ENCODE measurements around the gene SURF2.
A peak's percentile ranks its signal among the peaks of the same experiment; 100 is the strongest.
"Not testable (repeated sequence)": the region's sequence is repeated elsewhere in the genome, so short reads cannot be mapped to it uniquely, and the experiment has no call there.

The SURF2 gene

DNA sequence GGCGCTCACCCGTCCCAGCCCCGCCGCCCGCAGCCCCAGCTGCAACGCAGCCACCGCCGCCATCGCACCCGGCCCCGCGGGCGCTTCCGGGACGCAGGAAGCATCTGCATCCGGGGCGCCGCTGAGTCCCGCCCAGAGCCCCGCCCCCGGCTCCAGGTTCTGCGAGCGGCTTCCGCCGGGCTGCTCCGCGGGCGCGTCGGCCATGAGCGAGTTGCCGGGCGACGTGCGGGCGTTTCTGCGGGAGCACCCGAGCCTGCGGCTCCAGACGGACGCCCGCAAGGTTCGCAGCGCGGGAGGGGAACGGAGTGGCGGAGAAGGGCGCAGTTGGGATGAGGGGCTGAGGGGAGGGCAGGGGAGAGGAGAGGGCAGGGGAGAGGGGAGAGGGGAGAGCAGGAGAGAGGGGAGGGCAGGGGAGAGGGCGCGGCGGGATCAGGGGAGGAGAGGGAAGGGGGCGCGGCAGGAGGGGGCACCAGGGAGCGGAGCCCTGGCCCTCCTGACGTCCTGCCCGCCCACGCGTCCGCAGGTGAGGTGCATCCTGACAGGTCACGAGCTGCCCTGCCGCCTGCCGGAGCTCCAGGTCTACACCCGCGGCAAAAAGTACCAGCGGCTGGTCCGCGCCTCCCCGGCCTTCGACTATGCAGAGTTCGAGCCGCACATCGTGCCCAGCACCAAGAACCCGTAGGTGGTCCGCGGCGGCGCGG, at the start of gene SURF2, which contains the start of gene SURF1:
Gene SURF2, plus strand, starts transcription at position 160 of the 701 bp plus-strand sequence. Its CDS starts 43 bp downstream, at position 203.
Gene SURF1, minus strand, starts transcription at position 97 of the 701 bp plus-strand sequence. Its CDS starts 34 bp downstream, at position 63.
- peak; percentile 59 for DNase-seq (ENCODE audit: low spot score)

DNA sequence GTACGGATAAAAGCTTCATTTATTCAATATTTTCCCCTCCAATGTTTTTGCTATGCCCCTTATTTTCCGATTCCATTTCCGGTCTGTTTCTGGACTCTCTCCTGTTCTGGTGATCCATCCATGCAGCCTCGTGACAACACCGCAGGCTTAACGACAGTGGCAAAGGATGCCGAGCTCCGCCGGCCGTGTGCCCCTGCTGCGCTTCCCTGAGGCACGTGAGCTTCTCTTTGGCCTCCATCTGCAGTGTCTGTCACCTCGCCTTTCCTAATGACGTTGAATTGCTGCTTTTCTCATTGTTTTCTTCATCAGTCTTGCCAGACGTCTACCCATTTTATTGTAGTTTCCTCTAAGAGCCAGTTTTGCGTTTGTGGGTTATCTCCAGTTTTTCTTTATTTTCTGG, 49.0 kb upstream of the SURF2 start:
- DNase-seq (ENCODE audit: low spot score), result no peak

DNA sequence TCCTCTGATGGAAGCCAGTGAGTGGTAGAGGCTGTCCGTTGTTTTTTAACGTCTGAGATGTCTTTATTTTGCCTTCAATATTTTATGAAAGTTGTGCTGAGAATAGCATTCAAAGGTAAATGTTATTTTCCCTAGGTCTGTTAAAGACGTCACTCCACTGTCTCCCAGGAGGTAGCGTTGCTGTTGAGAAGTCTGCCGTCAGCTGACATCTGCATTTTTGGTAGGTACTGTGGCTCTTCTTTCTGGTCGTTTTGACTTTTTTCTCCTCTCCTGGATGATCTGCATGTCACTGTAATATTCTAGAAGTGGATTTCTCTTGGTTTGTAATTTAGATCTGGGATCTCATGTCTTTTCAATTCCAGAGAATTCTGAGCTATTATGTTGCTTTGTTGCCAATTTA, 46.7 kb upstream of the SURF2 start:
- no peak for DNase-seq (ENCODE audit: low spot score)

DNA sequence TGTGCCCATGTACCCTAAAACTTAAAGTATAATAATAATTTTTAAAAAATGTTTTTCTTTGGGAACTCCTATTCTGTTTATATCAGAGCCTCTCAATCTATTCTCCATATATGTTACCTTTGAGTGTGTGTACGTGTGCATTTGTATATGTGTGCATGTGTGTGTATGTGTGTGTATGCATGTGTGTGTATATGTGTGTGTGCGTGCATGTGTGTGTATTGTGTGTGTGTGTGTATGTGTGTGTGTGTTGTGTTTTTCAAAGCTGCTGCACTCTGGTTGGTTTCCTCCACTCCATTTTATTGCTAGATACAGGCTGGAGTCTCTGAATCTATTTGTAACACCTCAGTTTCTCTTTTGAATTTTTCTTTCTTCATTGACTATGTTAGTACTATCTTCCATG, 40.4 kb upstream of the SURF2 start:
- no peak for DNase-seq (ENCODE audit: low spot score)

DNA sequence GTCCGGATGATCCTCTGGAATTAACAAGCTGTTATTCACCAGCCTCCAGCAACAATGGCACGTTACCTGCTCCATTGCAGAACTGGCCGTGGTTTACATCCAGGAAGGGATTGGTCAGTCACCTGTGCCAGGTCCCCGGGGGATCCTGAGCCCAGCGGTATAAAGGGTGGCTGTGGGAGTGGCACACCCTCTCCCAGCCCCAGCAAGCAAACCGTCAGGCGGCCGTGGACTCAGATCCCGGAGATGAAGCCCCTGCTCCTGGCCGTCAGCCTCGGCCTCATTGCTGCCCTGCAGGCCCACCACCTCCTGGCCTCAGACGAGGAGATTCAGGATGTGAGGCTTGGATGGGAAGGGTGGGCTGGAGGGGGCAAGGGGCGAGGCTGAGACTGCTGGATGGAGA, 38.8 kb upstream of the SURF2 start:
- not testable (repeated sequence) for DNase-seq (ENCODE audit: low spot score)

DNA sequence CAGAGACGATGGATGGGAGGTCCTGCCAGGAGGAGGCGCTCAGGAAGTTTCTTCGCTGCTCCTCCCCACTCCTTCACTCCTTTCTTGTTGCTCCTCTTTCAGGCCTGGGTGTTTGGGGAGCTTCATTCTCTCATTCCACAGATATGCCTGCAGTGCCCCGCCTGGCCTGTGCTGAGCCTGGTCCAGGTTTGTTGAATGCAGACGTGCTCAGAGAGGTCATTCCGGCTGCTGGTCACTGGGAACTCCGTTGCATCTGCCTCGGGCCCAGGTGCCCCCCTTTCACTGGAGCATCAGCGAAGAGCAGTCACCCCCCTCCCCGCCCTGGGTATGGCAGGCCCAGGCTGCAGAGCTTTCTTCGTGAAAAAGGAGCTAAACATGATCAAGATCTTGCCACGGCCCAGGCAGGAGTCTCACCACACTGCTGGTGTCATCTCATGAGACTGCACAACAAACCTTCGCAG, 35.9 kb upstream of the SURF2 start:
- DNase-seq (ENCODE audit: low spot score), result no peak

DNA sequence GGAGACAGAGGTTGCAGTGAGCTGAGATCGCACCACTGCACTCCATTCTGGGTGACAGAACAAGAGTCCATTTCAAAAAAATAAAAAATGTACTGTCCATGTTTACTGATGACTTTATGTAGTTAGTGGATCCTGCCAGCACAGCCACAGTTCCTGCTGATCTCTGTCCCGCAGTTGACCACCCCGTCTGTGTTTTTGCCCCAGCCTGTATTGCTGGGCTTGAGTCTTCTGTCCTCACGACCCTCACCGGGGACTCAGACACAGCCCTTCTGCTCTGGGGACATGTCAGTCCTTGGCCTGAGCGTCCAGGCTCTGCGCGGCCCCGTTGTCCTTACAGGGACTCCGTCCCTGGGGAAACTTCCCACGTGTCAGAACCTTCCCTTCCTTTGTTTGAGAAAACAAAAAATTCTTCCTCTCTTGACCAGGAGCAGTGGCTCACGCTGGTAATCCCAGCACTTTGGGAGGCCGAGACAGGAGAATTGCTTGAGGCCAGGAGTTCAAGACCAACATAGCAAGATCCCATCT, 34.9 kb upstream of the SURF2 start:
- no peak for DNase-seq (ENCODE audit: low spot score)

DNA sequence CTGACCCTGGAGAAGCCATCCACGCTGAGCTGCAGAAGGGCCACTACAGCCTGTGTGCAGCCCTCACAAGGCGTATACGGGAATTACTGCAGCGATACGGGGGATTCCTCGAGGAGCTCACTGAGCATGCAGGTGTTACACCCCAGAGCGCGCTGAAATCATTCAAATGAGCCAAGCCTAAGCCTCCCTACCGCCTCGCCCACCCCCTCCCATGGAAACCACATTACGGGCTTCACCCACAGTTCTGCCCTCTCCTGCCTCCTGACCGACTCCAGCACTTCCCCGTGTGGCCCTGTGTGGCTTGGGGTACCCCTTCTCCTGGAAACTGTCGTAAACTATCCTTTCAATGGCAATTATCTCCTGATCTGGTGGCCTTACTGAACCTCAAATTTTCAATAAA, 33.6 kb upstream of the SURF2 start:
- no peak for DNase-seq (ENCODE audit: low spot score)

DNA sequence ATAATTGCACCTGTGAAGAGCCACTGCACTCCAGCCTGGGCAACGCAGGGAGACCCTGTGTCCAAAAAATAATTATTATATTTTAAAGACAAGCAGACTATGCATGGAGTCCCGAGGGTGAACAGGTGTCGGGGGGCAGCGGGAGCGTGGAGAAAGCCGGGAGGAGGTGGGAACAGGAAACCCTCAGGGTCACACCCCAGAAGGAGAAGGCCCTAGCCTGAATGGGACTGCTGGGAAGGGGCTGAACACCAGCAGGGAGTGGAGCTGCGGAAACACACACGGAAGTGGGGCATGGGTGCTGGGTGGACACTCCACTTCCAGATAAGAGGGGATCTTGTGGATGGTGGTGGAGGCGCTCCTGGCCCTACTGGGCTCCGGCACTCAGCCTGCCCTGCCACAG, 33.1 kb upstream of the SURF2 start:
- no peak for DNase-seq (ENCODE audit: low spot score)

DNA sequence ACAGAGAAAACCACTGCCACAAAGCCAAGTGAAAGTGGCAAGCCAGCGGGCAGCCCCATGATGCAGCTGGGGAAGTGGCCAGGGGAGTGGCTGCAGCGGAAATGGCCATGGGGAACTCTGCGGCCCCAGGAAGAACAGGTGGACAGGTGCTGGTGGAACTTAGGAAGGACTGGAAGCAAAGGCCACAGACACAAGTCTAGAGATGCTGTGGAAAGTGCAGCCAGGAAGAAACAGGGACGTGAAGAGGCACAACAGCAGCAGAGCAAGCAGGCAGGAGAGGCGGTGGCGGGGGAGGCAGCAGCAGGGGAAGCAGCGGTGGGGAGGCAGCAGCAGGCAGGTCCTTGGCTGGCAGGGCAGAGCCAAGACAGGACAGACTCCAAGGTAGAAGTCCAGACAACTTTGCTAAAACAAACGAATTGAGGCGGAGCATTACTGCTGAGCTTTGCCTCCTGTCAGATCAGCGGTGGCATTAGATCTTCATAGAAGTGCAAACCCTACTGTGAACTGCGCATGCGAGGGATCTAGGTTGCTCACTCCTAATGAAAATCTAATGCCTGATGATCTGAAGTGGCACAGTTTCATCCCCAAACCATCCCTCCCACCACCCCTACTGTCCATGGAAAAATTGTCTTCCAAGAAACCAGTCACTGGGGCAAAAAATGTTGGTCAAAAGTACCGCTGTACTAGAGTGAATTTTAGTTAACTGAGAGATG, 32.2 kb upstream of the SURF2 start:
- DNase-seq (ENCODE audit: low spot score), result no peak

DNA sequence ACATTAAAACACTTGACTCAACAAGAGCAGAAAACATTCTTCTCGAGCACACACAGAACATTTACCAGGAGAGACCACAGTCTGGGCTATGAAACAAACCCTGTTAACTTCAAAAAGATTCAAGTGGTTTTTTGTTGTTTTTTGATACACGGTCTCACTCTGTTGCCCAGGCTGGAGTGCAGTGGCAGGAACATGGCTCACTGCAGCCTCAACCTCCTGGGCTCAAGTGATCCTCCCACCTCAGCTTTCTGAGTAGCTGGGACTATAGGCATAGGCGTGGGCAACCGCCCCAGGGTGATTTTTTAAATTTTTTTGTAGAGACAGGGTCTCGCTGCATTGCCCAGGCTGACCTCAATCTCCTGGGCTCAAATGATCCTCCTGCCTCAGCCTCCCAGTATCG, 29.3 kb upstream of the SURF2 start:
- DNase-seq (ENCODE audit: low spot score), result not testable (repeated sequence)

DNA sequence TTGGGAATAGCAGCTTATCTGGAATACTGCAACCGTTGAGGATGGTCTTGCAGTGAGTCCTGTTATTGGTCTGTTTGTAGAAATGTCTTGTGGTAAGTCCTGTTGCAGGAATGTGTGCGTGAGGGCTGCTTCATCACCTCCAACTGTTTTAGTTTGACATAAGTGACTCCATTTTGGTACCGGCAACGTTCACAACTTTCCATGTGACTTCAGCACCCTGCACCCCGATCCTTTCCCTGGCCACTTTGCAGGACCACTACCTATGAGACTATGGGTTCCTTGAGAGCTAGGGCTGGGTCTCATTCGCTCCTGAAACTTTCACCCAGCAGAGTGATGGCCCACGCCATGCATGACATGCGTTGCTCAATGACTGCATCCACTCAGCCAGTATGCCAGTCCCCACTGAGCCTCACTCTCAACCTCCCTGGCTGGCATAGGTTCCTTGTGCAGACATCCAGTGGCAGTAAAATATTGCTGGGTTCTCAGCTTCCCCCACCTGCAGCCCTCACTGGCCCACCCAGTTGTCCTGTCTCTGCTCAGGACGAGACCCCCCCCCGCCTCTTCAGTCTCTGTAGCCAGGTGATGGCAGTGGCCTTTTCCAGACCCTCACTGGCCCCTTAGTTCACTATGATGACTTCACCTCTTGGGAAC, 28.4 kb upstream of the SURF2 start:
- no peak for DNase-seq (ENCODE audit: low spot score)

DNA sequence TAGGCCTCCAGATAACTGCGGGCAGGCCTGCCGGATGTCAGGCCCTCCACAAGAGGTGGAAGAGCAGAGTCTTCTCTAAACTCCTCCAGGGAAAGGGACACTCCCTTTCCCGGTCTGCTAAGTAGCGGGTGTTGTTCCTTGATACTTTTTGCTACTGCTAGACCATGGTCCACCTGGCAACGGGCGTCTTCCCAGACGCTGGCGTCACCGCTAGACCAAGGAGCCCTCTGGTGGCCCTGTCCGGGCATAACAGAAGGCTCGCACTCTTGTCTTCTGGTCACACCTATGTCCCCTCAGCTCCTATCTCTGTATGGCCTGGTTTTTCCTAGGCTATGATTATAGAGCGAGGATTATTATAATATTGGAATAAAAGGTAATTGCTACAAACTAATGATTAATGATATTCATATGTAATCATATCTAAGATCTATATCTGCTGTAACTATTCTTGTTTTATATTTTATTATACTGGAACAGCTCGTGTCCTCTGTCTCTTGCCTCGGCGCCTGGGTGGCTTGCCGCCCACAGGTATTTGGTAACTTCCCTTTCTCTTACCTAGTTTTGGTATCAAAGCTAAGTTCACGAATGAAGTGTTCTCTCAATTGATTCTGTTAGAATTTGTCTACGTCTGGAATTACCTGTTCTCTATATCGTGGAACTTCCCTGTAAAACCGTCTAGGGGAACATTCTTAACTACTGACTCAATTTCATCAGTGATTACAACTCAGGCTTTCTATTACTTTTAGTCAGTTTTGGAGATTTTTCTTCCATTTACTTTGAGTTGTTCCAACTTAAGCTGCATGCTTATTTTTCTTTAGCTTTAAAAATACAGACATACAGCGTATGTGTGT, 26.8 kb upstream of the SURF2 start:
- not testable (repeated sequence) for DNase-seq (ENCODE audit: low spot score)

DNA sequence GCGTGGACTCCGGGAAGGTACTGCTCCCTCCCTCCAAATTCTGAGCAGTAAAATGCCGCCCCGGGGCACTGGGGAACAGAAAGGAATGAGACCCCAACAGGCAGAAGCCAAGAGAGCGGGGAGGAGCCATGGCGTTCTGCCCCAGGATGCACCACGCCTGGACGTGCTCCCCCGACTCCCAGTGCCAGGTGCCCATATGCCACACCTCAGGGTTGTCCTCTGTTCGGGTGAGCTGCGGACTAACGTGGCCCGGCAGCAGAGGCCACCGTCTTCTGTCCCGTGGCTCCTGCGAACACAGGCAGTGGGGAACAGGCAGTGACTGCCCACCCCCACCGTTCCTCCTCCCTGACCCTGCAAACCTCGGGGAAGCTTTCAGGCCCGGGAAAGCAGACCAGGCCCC, 25.1 kb upstream of the SURF2 start:
- no peak for DNase-seq (ENCODE audit: low spot score)

DNA sequence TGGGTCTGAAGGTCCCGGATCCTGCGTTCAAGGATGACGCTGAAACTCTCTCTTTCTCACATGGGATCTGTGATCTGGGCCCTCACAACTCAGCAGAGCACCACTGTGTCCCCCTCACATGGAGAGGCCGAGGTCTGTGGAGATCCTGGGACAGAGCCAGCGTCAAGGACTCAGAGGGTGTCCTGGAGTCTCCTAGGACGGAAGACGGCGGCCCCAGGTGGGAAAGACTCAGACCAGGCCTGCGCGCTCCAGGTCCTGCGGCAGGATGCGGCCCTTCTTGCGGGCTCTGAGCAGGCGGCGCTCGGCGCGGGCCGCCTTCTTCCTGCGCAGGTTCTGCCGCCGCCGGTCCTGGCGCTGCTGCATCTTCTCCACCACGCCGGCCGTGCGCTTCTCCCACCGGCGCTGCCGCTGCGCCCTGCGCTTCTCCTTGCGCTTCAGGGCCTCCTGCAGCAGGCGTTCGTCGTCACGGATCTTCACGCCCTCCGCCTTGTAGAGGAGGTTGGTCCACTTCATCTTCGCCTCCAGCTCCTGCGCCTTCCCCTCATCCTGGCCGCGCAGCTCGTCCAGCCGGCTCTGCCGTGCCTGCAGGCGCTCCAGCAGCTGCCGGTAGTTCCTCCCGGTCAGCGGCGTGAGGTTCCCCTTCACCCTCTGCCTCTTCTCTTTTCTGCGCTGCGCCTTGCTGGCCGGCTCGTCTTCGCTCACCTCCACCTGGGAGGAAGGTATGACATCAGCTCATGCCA, 24.5 kb upstream of the SURF2 start:
- no peak for DNase-seq (ENCODE audit: low spot score)

DNA sequence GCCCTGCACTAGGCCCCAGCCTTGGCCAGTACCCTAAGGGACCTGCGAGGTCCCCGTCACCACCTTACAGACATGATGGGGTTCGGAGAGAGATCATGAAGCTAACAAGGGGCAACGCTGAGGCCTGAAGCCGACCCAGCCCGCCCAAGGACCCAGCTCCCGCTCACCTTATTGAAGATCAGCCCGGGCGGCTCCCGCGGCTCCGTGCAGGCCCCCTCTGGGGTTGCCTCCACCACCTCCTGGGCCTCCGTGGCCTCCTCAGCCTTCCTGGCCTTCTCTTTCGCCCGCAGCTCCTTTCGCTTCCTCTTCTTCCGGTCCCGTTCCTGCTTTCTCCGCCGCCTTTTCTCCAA, 24.0 kb upstream of the SURF2 start:
- DNase-seq (ENCODE audit: low spot score), result no peak

DNA sequence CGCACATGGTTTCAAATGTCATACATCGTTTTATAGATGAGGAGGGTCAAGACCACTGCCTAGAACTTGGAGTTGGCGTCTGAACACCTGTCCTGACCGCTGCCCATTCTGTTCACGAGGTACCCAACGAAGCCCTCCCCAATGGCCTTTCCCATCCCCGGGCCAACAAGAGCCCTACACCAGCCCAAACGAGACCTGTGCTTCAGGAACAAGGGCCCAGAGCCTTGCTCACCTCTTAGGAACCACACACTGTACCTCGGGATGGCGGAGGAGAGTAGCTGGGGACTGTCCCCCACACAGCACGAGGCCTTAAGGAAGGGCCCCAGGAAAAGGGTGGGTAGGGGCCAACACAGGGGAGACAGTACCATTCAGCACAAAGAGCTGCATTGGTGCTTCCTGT, 23.3 kb upstream of the SURF2 start:
- DNase-seq (ENCODE audit: low spot score), result no peak

DNA sequence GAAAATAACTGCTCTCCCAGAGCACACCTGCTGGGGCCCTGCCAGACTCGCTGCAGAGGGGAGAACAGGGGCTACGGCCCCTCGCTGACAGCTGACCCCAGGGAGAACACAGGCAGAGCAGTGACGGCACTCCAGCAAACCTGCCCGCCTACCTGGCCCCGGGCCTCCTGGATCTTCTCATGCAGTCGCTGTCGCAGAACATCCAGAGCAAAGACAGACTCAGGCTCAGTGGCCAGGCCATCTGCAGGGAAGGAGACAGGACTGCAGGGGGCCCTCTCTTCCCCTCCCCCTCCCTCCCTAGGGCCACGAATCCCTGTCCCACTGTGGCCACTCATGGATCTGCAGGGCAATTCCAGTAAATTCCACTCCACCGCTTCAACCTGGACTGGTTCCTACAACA, 22.8 kb upstream of the SURF2 start:
- no peak for DNase-seq (ENCODE audit: low spot score)

DNA sequence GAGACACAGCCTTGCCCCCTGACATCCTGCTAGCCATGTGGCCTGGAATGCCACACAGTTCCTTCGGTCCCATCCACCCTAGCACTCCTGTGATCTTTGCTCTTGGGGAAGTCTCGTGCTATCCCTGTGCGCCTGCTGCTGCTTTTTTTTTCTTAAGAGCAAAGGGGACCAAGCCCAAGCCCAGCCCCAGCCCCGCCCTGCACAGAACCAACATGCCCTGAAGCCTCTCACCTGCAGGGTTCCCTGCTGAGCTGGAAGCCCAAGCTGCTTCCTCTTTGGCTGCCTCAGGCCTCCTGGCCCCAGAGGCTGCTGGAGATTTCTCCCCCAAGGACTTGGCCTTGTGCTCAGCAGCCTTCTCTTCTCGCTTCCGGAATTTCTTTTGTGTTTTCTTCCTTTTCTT, 22.2 kb upstream of the SURF2 start:
- DNase-seq (ENCODE audit: low spot score), result no peak

DNA sequence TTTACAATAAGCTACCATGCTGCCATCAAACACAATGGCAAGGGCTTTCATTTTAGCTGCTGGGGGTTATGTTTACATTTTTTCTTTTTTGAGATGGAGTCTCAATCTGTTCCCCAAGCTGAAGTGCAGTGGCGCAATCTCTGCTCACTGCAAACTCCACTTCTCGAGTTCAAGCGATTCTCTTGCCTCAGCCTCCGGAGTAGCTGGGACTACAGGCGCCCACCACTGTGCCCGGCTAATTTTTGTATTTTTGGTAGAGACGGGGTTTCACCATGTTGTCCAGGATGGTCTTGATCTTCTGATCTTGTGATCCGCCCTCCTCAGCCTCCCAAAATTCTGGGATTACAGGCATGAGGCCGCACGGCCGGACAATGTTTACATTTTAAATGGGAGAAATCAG, 21.5 kb upstream of the SURF2 start:
- DNase-seq (ENCODE audit: low spot score), result not testable (repeated sequence)

All from pons (tissue), 1 donor.